Kidney glomerular epithelial cell (primary cell): ENCODE results near the gene MACROD2.
A peak's percentile ranks its signal among the peaks of the same experiment; 100 is the strongest.
"Not testable (repeated sequence)": the region's sequence is repeated elsewhere in the genome, so short reads cannot be mapped to it uniquely, and the experiment has no call there.

Experiments used
- DNase-seq: peaks from one replicate; lab custom pipeline; 2025; lab: John Stamatoyannopoulos, UW

Gene MACROD2

GRCh38 chr20:14410869-14411555 lies 415.7 kb downstream of the MACROD2 start:
- DNase-seq, result no peak

DNA sequence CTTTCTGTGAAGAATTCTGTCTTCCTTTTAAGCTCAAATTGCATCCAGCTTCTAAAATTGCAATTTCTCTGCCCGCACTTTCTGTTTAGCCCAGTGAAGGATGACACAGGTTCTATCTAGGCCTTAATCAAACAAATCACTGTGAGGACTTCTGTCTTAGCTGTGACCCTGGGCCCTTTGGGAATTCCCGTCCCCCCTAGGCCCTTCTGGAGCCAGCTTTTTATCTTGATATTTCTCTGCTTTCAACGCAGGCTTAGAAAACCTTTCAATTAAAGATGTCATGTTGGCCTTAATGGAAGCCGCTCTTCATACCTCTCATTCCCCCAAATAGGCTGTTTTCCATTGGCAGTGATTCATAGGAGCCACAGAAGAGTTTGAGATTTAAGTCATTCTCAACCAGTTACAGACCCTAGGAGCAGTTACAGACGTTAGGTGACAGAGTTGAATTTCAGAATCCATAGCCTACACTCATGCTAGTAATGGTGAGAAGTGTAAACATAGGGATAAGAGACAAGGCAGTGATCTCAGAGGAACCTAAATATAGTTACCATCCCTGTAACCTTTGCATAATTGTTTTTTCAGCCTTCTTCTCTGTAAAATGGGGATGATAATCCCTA lies 416.9 kb downstream of the MACROD2 start:
- DNase-seq, result no peak

DNA sequence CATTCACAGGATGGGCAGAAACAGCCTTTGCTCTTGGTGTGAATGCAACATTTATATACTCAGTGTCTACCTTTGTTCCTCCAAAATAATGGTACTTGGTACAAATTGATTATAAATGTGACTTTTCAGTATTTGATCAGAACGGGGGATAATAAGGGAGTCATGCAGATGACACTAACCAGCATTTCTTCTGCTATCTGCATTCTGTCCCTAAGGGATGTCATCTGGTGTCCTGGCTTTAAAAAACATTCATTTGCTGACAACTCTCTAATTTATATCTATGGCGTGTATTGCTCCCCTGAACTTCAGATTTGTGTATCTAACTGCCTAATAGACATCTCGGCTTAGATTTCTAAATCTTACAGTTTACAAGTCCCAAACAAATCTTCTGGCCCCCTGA lies 418.5 kb downstream of the MACROD2 start:
- DNase-seq, result no peak

DNA sequence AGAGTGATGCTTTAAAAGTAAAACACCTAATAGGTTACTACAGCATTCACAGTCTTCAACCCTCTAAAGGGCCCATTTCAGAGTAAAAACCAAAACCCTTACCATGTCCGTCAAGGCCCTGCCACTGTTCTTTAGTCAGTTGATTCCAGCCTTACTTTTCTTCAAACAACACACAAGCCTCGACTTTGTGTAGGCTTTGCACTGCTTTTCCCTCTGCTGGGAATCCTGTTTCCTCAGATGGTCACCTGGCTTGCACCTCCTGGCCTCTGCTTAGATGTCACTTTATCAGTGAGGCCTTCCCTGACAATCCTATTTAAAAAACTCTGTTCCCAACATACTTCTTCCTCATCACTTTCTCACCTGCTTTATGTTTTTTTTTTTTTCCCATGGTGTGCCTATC lies 419.2 kb downstream of the MACROD2 start:
- no peak for DNase-seq

GRCh38 chr20:14415467-14415866 lies 420.2 kb downstream of the MACROD2 start:
- no peak for DNase-seq

DNA sequence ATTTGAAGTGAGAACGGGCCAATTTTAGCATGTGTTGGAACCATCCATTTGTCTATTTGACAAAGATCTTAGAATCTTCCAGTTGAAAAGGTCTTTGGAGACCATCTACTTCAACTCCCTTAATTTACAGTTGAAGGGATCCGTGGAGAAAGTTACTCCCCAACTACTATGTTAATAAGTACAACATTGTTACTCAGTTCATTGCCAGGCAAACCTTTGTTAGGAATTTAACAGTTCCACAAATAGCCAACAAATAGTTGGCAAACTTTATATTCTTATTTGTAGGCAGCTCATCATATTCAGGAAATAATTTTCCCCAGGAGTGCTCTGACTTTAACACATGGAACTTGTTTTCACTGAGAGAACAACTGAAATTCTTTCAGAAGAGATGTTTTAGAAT lies 423.1 kb downstream of the MACROD2 start:
- DNase-seq, result no peak

DNA sequence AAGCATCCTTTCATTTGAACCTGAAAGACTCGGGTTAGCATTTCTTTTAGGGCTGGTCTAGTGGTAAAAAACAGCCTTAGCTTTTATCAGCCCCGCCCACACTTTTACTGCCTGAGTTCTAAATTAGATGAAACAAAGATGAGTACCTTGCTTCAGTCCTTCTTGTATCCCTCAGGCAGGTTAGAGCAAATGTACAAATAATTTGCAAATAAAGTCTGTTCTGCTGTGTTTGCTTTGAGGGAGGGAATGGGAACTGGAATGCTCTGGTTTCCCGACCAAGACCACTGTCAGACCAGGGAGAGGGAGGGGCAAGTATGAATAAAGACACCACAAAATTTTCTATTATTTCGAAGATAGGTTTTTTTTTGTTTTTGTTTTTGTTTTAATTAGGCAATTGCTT lies 427.6 kb downstream of the MACROD2 start:
- no peak for DNase-seq

DNA sequence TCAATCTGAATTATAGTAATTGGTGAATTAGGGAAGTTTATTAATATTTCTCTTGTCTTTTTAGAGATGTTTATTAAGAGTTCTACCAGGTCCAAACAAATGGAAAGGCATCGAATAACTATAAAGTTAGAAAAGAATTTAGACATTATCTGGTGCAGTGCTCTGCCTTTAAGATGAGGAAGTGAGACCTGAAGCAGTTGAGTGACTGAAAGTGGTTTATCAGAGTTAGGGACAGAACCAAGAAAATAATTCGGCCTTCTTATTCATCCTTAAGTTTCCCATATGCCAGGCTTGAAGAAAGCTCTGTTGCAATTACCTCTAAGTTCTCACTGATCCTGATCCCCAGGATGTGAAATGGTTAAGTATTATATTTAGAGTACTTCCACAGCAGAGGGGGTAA lies 436.3 kb downstream of the MACROD2 start:
- DNase-seq, result no peak

DNA sequence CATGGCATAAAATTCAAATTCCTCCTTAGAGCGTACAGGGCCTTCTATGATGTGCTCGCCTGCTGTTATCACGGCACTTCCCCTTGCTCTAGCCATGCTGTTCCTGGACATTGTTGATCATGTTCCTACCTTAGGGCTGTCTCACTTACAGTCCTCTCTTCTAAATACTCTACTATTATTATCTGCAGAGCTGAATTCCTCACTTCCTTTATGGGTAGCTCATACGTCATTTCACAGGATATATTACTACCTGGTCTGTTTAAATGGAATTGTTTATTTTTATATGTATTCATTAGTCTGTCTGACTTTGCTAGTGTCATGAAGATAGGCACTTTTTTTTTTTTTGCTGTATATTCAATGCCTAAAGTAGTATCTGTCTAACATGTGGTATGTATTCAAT lies 436.8 kb downstream of the MACROD2 start:
- no peak for DNase-seq

DNA sequence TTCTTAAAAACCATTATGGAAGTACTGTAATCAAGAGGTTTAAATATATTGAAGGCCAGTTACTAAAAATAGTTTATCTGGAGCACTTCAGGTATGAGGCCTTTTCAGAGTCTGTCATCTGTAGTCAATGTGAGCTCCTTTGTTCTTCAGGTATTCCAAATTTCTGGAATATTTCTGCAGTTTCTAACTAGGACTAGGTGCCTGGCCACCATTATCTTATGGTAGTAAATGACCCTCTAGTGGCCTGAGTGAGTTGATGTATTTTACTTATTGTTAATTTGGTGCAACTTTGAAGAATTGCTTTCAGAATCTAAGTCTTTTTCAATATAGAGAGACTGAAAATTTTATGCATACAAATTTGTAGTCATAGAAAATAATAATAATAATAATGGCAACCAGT lies 437.3 kb downstream of the MACROD2 start:
- no peak for DNase-seq

- no peak for DNase-seq
Measured at GRCh38 chr20:14434384-14435136, 439.2 kb downstream of the MACROD2 start.

DNA sequence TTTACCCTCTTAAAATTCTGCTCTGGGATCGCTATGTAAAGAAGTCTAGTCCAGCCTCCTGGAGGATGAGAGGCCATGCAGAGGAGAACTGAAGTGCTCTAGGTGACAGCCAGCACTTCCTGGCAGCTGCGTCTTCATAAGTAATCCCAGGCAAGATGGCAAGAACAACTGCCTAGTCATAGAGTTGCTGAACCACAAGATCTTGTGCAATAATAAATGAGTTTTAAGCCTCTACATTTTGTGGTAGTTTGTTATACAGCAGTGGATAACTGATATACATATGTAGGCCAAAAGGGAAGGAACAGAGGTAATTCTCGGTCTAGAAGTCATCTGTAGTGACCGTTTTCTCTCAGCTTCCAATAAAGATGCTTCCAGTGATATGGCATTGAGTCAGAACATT lies 445.9 kb downstream of the MACROD2 start:
- DNase-seq, result no peak

- no peak for DNase-seq
Measured at GRCh38 chr20:14444106-14444505, 448.8 kb downstream of the MACROD2 start.

GRCh38 chr20:14445310-14445709 lies 450.0 kb downstream of the MACROD2 start:
- DNase-seq, result peak; percentile 8

- DNase-seq, result no peak
Measured at GRCh38 chr20:14445902-14446301, 450.6 kb downstream of the MACROD2 start.

DNA sequence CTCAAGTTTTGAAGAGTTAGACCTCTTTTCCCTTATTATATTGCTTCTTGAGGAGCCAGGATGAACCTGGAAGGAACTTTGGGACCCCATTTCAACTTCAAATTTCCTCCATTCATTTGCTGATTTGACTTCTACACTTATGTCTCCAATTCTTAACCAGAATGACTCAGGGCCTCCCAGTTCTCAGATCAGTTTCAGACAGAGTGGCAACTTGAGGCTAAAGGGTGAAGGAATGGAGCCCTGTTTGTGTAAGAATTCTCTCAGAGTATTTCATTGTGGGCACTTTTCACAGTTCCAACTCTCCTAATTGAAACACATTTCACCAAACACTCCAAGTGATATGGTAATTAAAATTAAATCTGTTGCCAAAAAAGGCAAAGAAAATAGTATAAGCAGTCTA lies 451.1 kb downstream of the MACROD2 start:
- no peak for DNase-seq

DNA sequence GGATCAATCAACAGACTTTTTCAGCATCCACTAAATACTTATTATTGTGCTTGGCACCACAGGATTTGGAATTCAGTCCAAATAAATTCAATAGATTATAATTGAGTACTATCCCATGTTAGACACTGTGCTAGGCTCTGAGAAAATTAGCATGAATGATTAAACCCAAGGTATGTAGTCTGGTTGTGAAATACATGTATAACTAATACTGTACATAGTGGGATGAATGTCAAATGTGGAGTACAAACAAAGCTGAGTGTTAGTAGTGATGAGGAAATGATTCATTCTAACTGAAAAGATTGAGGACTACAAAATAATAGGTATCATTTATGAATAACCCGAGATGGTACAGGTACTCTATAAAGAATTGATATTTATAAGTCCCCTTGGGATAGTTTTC lies 454.0 kb downstream of the MACROD2 start:
- peak; percentile 23 for DNase-seq

DNA sequence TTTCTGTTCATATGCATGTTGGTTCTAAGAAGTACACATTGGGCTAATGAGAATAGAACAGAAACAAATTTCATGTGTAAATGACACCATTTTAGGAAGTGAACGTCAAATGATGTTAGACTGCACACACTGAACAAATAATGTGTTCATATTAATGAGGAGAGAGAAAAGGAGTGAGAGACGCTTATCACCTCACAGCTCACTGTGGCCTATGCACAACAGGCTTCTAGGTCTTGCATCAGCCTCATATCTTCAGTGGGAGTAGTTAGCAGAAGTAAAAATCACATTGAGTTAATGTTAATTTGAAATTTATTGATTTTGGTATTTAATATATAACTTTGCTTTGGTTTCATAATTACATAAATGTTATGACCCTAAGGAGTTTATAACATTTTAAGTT lies 454.9 kb downstream of the MACROD2 start:
- no peak for DNase-seq

- no peak for DNase-seq
Measured at GRCh38 chr20:14451458-14451857, 456.1 kb downstream of the MACROD2 start.

- DNase-seq, result peak; percentile 86
Measured at GRCh38 chr20:14453259-14453658, 457.9 kb downstream of the MACROD2 start.

- DNase-seq, result no peak
Measured at GRCh38 chr20:14454296-14454695, 459.0 kb downstream of the MACROD2 start.

GRCh38 chr20:14467104-14467827 lies 471.9 kb downstream of the MACROD2 start:
- not testable (repeated sequence) for DNase-seq
